ENCODE data around the gene EPHB1.

Gene EPHB1

GRCh38 chr3:134857776-134858362 is 62.8 kb downstream of the EPHB1 start:
- in situ Hi-C loops (cut with HindIII; ENCODE audit: low sequenced_read_pairs): no loop called here
- no peak overlapping the region for H3K4me3 ChIP-seq (ENCODE audit: low read depth, low read length)
- TF ChIP-seq CTCF (IDR thresholded peaks at IDR 0.05; ENCODE audit: low read depth, low read length): no peak
- DNase-seq (ENCODE audit: low read depth, low spot score): no peak

- in situ Hi-C loops (cut with HindIII; ENCODE audit: low sequenced_read_pairs): no loop called here
- H3K4me3 ChIP-seq (ENCODE audit: low read depth, low read length): no peak overlapping the region
- DNase-seq (ENCODE audit: low read depth, low spot score): no peak
- no peak for TF ChIP-seq CTCF (IDR thresholded peaks at IDR 0.05; ENCODE audit: low read depth, low read length)
Measured at GRCh38 chr3:134858441-134859035, 63.5 kb downstream of the EPHB1 start.

GRCh38 chr3:134859341-134859740 is 64.3 kb downstream of the EPHB1 start:
- in situ Hi-C loops (cut with HindIII; ENCODE audit: low sequenced_read_pairs): no loop called here
- H3K4me3 ChIP-seq (ENCODE audit: low read depth, low read length): no peak overlapping the region
- no peak for TF ChIP-seq CTCF (IDR thresholded peaks at IDR 0.05; ENCODE audit: low read depth, low read length)
- DNase-seq (ENCODE audit: low read depth, low spot score): no peak

GRCh38 chr3:134860141-134860540 is 65.1 kb downstream of the EPHB1 start:
- TF ChIP-seq CTCF (IDR thresholded peaks at IDR 0.05; ENCODE audit: low read depth, low read length): no peak
- in situ Hi-C loops (cut with HindIII; ENCODE audit: low sequenced_read_pairs): no loop called here
- no peak for DNase-seq (ENCODE audit: low read depth, low spot score)
- no peak overlapping the region for H3K4me3 ChIP-seq (ENCODE audit: low read depth, low read length)

- TF ChIP-seq CTCF (IDR thresholded peaks at IDR 0.05; ENCODE audit: low read depth, low read length): no peak
- no peak for DNase-seq (ENCODE audit: low read depth, low spot score)
- in situ Hi-C loops (cut with HindIII; ENCODE audit: low sequenced_read_pairs): no loop called here
- no peak overlapping the region for H3K4me3 ChIP-seq (ENCODE audit: low read depth, low read length)
Measured at GRCh38 chr3:134863915-134864314, 68.9 kb downstream of the EPHB1 start.

- no peak for DNase-seq (ENCODE audit: low read depth, low spot score)
- in situ Hi-C loops (cut with HindIII; ENCODE audit: low sequenced_read_pairs): no loop called here
- no peak for TF ChIP-seq CTCF (IDR thresholded peaks at IDR 0.05; ENCODE audit: low read depth, low read length)
- no peak overlapping the region for H3K4me3 ChIP-seq (ENCODE audit: low read depth, low read length)
Measured at GRCh38 chr3:134864636-134865035, 69.6 kb downstream of the EPHB1 start.

All from astrocyte of the spinal cord (primary cell).